Measurements from ENCODE around the gene FBXO8.

FBXO8 gene

GRCh38 chr4:174241162-174241561, 42.3 kb downstream of the FBXO8 start:
- no peak for DNase-seq

- DNase-seq: no peak
Measured at GRCh38 chr4:174236359-174236758, 47.1 kb downstream of the FBXO8 start.

GRCh38 chr4:174230680-174231079, 52.8 kb downstream of the FBXO8 start:
- no peak for DNase-seq

- no peak for DNase-seq
Measured at GRCh38 chr4:174230148-174230547, 53.3 kb downstream of the FBXO8 start.

GRCh38 chr4:174228988-174229387, 54.5 kb downstream of the FBXO8 start:
- no peak for DNase-seq

GRCh38 chr4:174225349-174226049, 58.0 kb downstream of the FBXO8 start:
- no peak for DNase-seq

GRCh38 chr4:174224550-174224949, 58.9 kb downstream of the FBXO8 start:
- no peak for DNase-seq

GRCh38 chr4:174222266-174222872, 61.1 kb downstream of the FBXO8 start:
- peak; percentile 39 for DNase-seq

GRCh38 chr4:174218127-174218790, 65.2 kb downstream of the FBXO8 start:
- DNase-seq: no peak

- DNase-seq: no peak
Measured at GRCh38 chr4:174217273-174218126, 66.0 kb downstream of the FBXO8 start.

- DNase-seq: no peak
Measured at GRCh38 chr4:174216799-174217272, 66.6 kb downstream of the FBXO8 start.

- no peak for DNase-seq
Measured at GRCh38 chr4:174215961-174216680, 67.3 kb downstream of the FBXO8 start.

- DNase-seq: no peak
Measured at GRCh38 chr4:174215057-174215456, 68.4 kb downstream of the FBXO8 start.

GRCh38 chr4:174214101-174214878, 69.2 kb downstream of the FBXO8 start:
- no peak for DNase-seq

GRCh38 chr4:174213731-174214100, 69.8 kb downstream of the FBXO8 start:
- DNase-seq: no peak

GRCh38 chr4:174212061-174212460, 71.4 kb downstream of the FBXO8 start:
- no peak for DNase-seq

GRCh38 chr4:174211622-174212044, 71.8 kb downstream of the FBXO8 start:
- DNase-seq: no peak

GRCh38 chr4:174210952-174211490, 72.4 kb downstream of the FBXO8 start:
- DNase-seq: no peak

GRCh38 chr4:174210354-174210753, 73.1 kb downstream of the FBXO8 start:
- DNase-seq: no peak

- DNase-seq: no peak
Measured at GRCh38 chr4:174209341-174209740, 74.1 kb downstream of the FBXO8 start.

- no peak for DNase-seq
Measured at GRCh38 chr4:174207367-174207766, 76.1 kb downstream of the FBXO8 start.

Measured in CD4-positive, alpha-beta T cell treated with Interleukin-17A for 1 hour (primary cell).